ENCODE data around the gene CACNA2D2.

Gene CACNA2D2

GRCh38 chr3:50380405-50381085 is 122.9 kb downstream of the CACNA2D2 start:
- no peak overlapping the region for H3K4me3 ChIP-seq (ENCODE audit: low read depth, low read length)
- no peak for TF ChIP-seq CTCF (IDR thresholded peaks at IDR 0.05; ENCODE audit: borderline replicate concordance, insufficient read depth, low read depth, low read length)

DNA sequence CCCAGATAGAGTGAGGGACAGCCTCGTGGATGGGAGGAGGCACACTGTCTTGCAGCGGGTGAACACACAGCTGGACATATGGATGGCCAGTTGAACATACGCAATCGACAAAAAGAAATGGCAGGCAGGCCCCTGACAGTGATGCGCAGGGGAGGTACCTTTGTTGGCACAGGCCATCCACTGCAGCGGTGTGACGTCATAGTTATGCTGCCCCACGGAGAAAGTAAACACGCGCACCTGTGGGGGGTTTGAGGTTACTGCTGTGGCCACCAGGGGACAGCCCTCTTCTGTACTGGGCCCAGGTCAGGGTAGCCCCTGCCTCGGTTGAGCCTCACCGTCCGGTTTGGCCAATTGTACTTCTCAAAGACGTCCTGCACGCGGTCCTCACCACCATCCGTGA is 124.7 kb downstream of the CACNA2D2 start:
- TF ChIP-seq CTCF (IDR thresholded peaks at IDR 0.05; ENCODE audit: borderline replicate concordance, insufficient read depth, low read depth, low read length): no peak
- no peak overlapping the region for H3K4me3 ChIP-seq (ENCODE audit: low read depth, low read length)

GRCh38 chr3:50378024-50378423 is 125.4 kb downstream of the CACNA2D2 start:
- H3K4me3 ChIP-seq (ENCODE audit: low read depth, low read length): no peak overlapping the region
- TF ChIP-seq CTCF (IDR thresholded peaks at IDR 0.05; ENCODE audit: borderline replicate concordance, insufficient read depth, low read depth, low read length): no peak

GRCh38 chr3:50375258-50375931 is 128.0 kb downstream of the CACNA2D2 start:
- H3K4me3 ChIP-seq (ENCODE audit: low read depth, low read length): no peak overlapping the region
- peak; percentile 25; the same call in 1 of the 2 replicates for TF ChIP-seq CTCF (IDR thresholded peaks at IDR 0.05; ENCODE audit: borderline replicate concordance, insufficient read depth, low read depth, low read length)

- TF ChIP-seq CTCF (IDR thresholded peaks at IDR 0.05; ENCODE audit: borderline replicate concordance, insufficient read depth, low read depth, low read length): no peak
- H3K4me3 ChIP-seq (ENCODE audit: low read depth, low read length): no peak overlapping the region
Observed at GRCh38 chr3:50374363-50375257, 128.8 kb downstream of the CACNA2D2 start.

GRCh38 chr3:50373146-50374051 is 130.0 kb downstream of the CACNA2D2 start:
- TF ChIP-seq CTCF (IDR thresholded peaks at IDR 0.05; ENCODE audit: borderline replicate concordance, insufficient read depth, low read depth, low read length): no peak
- no peak overlapping the region for H3K4me3 ChIP-seq (ENCODE audit: low read depth, low read length)

Data from GM12875 (cell line).